Stomach (tissue), 4 donors: ENCODE data around the gene OR2H2.

Experiments
- EP300 ChIP-seq: sonication (generic); formaldehyde crosslinking; IDR thresholded peaks from one replicate; pipeline ENCODE4 v1.6.1; 2017; ENCODE audit warnings: antibody characterized with exemption
- POLR2A ChIP-seq, 4 donors: fragments of 450-650 bp; IDR thresholded peaks; one replicate each; pipeline ENCODE4 v1.6.1; 2016; ENCODE audit warnings: antibody characterized with exemption in 4 of 4, control low read depth in 2 of 4, mild to moderate bottlenecking in 1 of 4, moderate library complexity in 1 of 4
- TF ChIP-seq, protein P1 (sequence below), 7 experiments: fragments of 450-650 bp in 4 of 7; fragments of 200-600 bp in 3 of 7; sonication (generic) in 3 of 7; IDR thresholded peaks; one replicate each; pipeline ENCODE4 v1.5.1; 2016 to 2019; ENCODE audit warnings: antibody characterized with exemption in 7 of 7, control low read depth in 2 of 7, mild to moderate bottlenecking in 1 of 7

DNA sequence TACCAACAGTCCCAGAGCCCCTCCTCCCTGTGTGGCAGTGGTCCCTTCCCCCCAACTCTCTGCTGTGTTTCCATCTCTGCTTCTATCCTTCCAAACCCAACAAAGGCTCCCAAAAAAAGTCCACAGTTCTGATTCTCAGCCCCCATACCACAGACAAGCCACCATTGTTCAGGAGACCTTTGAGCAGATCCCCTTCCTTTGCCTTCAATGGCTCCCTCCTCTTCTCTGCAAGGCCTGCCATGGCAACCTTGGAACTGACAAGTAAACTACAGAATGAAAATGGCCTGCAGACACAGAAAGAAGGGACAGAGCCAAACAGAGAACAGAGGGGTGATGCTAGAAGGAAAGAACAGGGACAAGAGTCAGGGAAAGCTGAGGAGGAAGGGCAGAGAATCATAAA is 23.2 kb downstream of the OR2H2 start:
- TF ChIP-seq, protein P1, sequence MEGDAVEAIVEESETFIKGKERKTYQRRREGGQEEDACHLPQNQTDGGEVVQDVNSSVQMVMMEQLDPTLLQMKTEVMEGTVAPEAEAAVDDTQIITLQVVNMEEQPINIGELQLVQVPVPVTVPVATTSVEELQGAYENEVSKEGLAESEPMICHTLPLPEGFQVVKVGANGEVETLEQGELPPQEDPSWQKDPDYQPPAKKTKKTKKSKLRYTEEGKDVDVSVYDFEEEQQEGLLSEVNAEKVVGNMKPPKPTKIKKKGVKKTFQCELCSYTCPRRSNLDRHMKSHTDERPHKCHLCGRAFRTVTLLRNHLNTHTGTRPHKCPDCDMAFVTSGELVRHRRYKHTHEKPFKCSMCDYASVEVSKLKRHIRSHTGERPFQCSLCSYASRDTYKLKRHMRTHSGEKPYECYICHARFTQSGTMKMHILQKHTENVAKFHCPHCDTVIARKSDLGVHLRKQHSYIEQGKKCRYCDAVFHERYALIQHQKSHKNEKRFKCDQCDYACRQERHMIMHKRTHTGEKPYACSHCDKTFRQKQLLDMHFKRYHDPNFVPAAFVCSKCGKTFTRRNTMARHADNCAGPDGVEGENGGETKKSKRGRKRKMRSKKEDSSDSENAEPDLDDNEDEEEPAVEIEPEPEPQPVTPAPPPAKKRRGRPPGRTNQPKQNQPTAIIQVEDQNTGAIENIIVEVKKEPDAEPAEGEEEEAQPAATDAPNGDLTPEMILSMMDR (IDR thresholded peaks at IDR 0.05): no peak
- TF ChIP-seq POLR2A (IDR thresholded peaks at IDR 0.05) (no peak), EP300 (no peak)
